ENCODE measurements around the gene FBXO2. TPM values are rescaled to one million over a fixed set of nuclear protein-coding genes. Genes with fewer than 3 reads are reported as not detected.

The FBXO2 gene
- total RNA-seq, result 1 to 10 TPM; 4.8 to 6.2 TPM

- peak within 1 kb of the TSS; percentile 72 for H3K27ac Mint-ChIP-seq
Observed at GRCh38 chr1:11654137-11654938, at the start of gene FBXO2, which contains the start of gene FBXO44. TSS of gene FBXO2 (minus strand) at chr1:11654429. CDS start at chr1:11654340, 89 bp downstream. TSS of gene FBXO44 (plus strand) at chr1:11654877. CDS start at chr1:11655836, 959 bp downstream.

DNA sequence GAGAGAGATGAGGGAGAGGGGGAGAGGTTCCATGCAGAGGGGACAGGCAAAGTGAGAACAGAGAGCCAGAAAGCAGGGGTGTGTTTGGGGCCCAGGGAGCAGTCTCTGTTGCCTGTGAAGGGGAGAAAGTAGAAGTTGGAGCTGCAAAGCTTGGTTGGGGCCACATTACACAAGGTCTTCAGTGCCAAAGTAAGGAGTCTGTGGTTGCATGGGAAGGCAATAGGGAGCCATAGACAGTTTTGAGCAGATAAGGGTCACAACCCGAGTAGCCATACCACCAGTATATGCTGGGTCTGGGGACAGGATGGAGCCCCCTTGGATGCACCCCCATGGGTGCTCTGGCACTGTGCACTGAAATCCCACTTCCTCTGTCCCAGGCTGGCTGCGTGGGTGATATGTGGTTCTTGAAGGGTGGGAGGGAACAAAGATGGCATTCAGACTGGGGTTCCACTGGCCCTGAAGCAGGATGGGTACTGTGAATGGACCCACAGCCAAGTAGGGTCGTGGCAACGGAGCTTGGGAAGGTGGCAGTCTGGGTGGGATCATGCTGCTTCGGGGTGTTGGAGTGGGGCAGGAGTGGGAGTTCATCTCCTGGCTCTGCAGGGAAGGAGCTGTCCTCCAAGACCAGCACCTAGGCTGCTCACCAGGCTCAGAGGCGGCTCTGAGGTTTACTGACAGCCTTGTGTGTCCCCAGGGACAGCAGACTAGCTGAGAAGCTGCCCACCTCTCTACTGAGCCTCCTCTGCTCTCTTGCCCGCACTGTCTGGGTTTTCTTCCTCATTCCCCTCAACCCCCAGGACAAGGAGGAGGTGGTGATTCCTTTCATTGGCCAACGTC lies 49.3 kb upstream of the FBXO2 start:
- DNase-seq (no peak), ATAC-seq (ENCODE audit: low read depth) (no peak)
- Mint-ChIP-seq H3K27ac (no peak overlapping the region), H3K4me1 (peaks cover 5% of the 10 kb centered on the region), H3K9me3 (no peaks in the 10 kb centered on the region), H3K36me3 (no peaks in the 10 kb centered on the region), H3K4me3 (no peak overlapping the region), H3K27me3 (peaks cover 17% of the 10 kb centered on the region)
- POLR2A ChIA-PET, result no interaction called here

More at GRCh38 chr1:11654137-11654938, at the start of gene FBXO2, which contains the start of gene FBXO44:
- DNase-seq (peak; percentile 75), ATAC-seq (ENCODE audit: low read depth) (peak; percentile 61)
- POLR2A ChIA-PET, result interaction anchor here (0.5 to 8.2 kb wide), 7 partner anchors 9 to 256 kb away, joined by 3 to 86 read pairs (median 4); partner anchors contain the start of gene FBXO6
- H3K27me3 Mint-ChIP-seq, result no peaks in the 10 kb centered on the region
- peaks cover 14% of the 10 kb centered on the region for H3K36me3 Mint-ChIP-seq
- H3K4me1 Mint-ChIP-seq, result peaks cover 19% of the 10 kb centered on the region
- peak within 1 kb of the TSS; percentile 82 for H3K4me3 Mint-ChIP-seq
- H3K9me3 Mint-ChIP-seq, result no peaks in the 10 kb centered on the region

- Mint-ChIP-seq H3K27ac (no peak overlapping the region), H3K36me3 (no peaks in the 10 kb centered on the region), H3K27me3 (peaks cover 17% of the 10 kb centered on the region), H3K4me3 (no peak overlapping the region), H3K4me1 (peaks cover 14% of the 10 kb centered on the region), H3K9me3 (no peaks in the 10 kb centered on the region)
- ATAC-seq (ENCODE audit: low read depth) (no peak), DNase-seq (no peak)
- POLR2A ChIA-PET, result no interaction called here
Observed at GRCh38 chr1:11701981-11702803, 48.0 kb upstream of the FBXO2 start.

- peaks cover 17% of the 10 kb centered on the region for H3K27me3 Mint-ChIP-seq
- H3K4me1 Mint-ChIP-seq, result peaks cover 14% of the 10 kb centered on the region
- ATAC-seq (ENCODE audit: low read depth) (no peak), DNase-seq (no peak)
- no peak overlapping the region for H3K4me3 Mint-ChIP-seq
- POLR2A ChIA-PET, result no interaction called here
- H3K9me3 Mint-ChIP-seq, result no peaks in the 10 kb centered on the region
- no peak overlapping the region for H3K27ac Mint-ChIP-seq
- no peaks in the 10 kb centered on the region for H3K36me3 Mint-ChIP-seq
Observed at GRCh38 chr1:11701551-11701961, 47.3 kb upstream of the FBXO2 start.

GRCh38 chr1:11700601-11701467 lies 46.6 kb upstream of the FBXO2 start:
- no peaks in the 10 kb centered on the region for H3K36me3 Mint-ChIP-seq
- POLR2A ChIA-PET, result interaction anchor here (0.6 to 0.9 kb wide), 2 partner anchors 9 to 19 kb away, joined by 3 read pairs; no protein-coding TSS in a partner anchor
- no peaks in the 10 kb centered on the region for H3K9me3 Mint-ChIP-seq

DNA sequence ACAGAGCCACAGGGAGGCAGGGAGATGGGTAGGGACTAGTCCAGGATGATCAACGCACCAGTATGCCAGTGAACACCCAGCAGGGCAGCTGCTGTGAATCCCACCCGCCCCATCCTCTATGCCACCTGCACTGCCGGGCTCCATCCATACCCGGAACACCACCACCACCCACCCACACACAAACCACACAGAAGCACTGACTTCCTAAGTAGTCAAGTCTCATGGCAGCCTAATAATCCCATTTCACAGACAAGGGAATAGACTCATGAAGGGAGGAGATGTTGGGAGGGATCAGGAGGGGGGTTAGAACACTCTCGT lies 43.6 kb upstream of the FBXO2 start:
- H3K27ac Mint-ChIP-seq, result no peak overlapping the region
- POLR2A ChIA-PET, result no interaction called here
- DNase-seq (no peak), ATAC-seq (ENCODE audit: low read depth) (no peak)
- peaks cover 11% of the 10 kb centered on the region for H3K27me3 Mint-ChIP-seq
- H3K4me3 Mint-ChIP-seq, result no peak overlapping the region
- no peaks in the 10 kb centered on the region for H3K9me3 Mint-ChIP-seq
- peaks cover 2% of the 10 kb centered on the region for H3K36me3 Mint-ChIP-seq
- peaks cover 19% of the 10 kb centered on the region for H3K4me1 Mint-ChIP-seq

More at GRCh38 chr1:11700601-11701467, 46.6 kb upstream of the FBXO2 start:
- peaks cover 17% of the 10 kb centered on the region for H3K27me3 Mint-ChIP-seq
- peaks cover 14% of the 10 kb centered on the region for H3K4me1 Mint-ChIP-seq
- ATAC-seq (ENCODE audit: low read depth) (no peak), DNase-seq (no peak)
- no peak overlapping the region for H3K4me3 Mint-ChIP-seq
- H3K27ac Mint-ChIP-seq, result no peak overlapping the region

GRCh38 chr1:11697188-11697892 lies 43.1 kb upstream of the FBXO2 start:
- Mint-ChIP-seq H3K4me1 (peaks cover 24% of the 10 kb centered on the region), H3K27me3 (peaks cover 14% of the 10 kb centered on the region), H3K27ac (no peak overlapping the region), H3K4me3 (no peak overlapping the region), H3K36me3 (peaks cover 2% of the 10 kb centered on the region), H3K9me3 (no peaks in the 10 kb centered on the region)
- POLR2A ChIA-PET, result interaction anchor here (0.7 kb wide), 1 partner anchor 33 kb away, joined by 3 read pairs; the partner anchor contains the start of gene FBXO6
- DNase-seq (no peak), ATAC-seq (ENCODE audit: low read depth) (no peak)

DNA sequence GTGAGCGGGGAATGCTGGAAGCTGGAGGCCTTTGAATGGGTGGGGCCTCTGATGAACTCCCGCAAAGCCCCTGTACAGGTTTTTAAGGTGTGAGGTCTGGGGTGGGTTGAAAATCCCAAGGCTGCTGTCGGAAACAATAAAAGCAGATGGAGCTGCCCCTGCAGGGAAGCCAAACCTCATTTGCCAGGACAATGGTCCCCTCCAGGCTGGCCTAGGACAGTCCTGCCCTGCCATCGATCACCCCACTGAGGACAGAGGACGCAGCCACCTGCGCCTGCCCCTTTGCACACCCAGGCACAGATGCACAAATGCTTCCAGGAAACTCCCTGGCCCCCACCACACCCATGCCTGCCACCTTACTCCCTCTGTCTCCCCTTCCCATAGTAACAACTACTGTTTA lies 41.6 kb upstream of the FBXO2 start:
- H3K27me3 Mint-ChIP-seq, result peaks cover 16% of the 10 kb centered on the region
- DNase-seq (no peak), ATAC-seq (ENCODE audit: low read depth) (no peak)
- POLR2A ChIA-PET, result interaction anchor here (1.0 to 1.8 kb wide), 3 partner anchors 23 to 46 kb away, joined by 5 to 7 read pairs (median 5); partner anchors contain the start of gene FBXO6
- no peak overlapping the region for H3K4me3 Mint-ChIP-seq
- H3K36me3 Mint-ChIP-seq, result peaks cover 2% of the 10 kb centered on the region
- no peak overlapping the region for H3K27ac Mint-ChIP-seq
- H3K9me3 Mint-ChIP-seq, result no peaks in the 10 kb centered on the region
- peaks cover 27% of the 10 kb centered on the region for H3K4me1 Mint-ChIP-seq

GRCh38 chr1:11693917-11694316 lies 39.7 kb upstream of the FBXO2 start:
- Mint-ChIP-seq H3K36me3 (peaks cover 2% of the 10 kb centered on the region), H3K27me3 (peaks cover 29% of the 10 kb centered on the region), H3K4me3 (peak overlapping the region; percentile 14), H3K4me1 (peaks cover 39% of the 10 kb centered on the region), H3K9me3 (no peaks in the 10 kb centered on the region), H3K27ac (peak overlapping the region; percentile 80)
- DNase-seq, result no peak
- ATAC-seq (ENCODE audit: low read depth), result no peak
- POLR2A ChIA-PET, result interaction anchor here (0.6 to 1.9 kb wide), 7 partner anchors 9 to 214 kb away, joined by 3 to 15 read pairs (median 5); partner anchors contain the start of gene FBXO6

GRCh38 chr1:11693024-11693590 lies 38.9 kb upstream of the FBXO2 start:
- ATAC-seq (ENCODE audit: low read depth) (peak; percentile 71), DNase-seq (peak; percentile 54)
- H3K9me3 Mint-ChIP-seq, result no peaks in the 10 kb centered on the region
- peak overlapping the region; percentile 80 for H3K27ac Mint-ChIP-seq
- H3K36me3 Mint-ChIP-seq, result peaks cover 2% of the 10 kb centered on the region
- H3K4me3 Mint-ChIP-seq, result peak overlapping the region; percentile 85
- H3K27me3 Mint-ChIP-seq, result peaks cover 30% of the 10 kb centered on the region
- H3K4me1 Mint-ChIP-seq, result peaks cover 37% of the 10 kb centered on the region
- POLR2A ChIA-PET, result interaction anchor here (0.6 to 1.9 kb wide), 9 partner anchors 8 to 215 kb away, joined by 3 to 16 read pairs (median 6); partner anchors contain the start of genes FBXO6 and MAD2L2
